ENCODE results near the gene SRPK3.
A peak's percentile ranks its signal among the peaks of the same experiment; 100 is the strongest.

Gene SRPK3

GRCh38 chrX:153789654-153790053 is 8.8 kb downstream of the SRPK3 start:
- DNase-seq, result no peak

- DNase-seq, result no peak
These were observed 10.4 kb downstream of the SRPK3 start for GRCh38 chrX:153791104-153791852.

DNA sequence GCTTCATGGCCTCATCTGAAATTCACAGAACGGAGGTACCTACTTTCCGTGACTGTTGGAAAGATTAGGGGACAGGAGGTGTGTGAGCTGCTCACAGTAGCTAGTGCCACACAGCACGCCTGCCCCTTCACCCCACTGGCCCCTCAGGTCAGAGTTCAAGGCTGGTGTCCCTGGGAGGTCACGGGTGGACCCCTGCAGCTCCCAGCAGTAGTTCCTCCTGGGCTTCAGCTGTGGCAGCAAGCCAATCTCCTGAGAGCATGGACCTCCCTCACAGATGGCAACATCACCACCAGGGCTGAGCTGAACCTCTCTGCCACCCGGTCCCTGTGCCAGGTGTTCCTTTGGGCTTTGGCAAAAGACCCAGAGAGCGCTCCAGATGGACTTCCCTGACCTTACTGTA is 11.5 kb downstream of the SRPK3 start:
- no peak for DNase-seq

- no peak for DNase-seq
These were observed 12.4 kb downstream of the SRPK3 start for GRCh38 chrX:153793291-153793690.

DNA sequence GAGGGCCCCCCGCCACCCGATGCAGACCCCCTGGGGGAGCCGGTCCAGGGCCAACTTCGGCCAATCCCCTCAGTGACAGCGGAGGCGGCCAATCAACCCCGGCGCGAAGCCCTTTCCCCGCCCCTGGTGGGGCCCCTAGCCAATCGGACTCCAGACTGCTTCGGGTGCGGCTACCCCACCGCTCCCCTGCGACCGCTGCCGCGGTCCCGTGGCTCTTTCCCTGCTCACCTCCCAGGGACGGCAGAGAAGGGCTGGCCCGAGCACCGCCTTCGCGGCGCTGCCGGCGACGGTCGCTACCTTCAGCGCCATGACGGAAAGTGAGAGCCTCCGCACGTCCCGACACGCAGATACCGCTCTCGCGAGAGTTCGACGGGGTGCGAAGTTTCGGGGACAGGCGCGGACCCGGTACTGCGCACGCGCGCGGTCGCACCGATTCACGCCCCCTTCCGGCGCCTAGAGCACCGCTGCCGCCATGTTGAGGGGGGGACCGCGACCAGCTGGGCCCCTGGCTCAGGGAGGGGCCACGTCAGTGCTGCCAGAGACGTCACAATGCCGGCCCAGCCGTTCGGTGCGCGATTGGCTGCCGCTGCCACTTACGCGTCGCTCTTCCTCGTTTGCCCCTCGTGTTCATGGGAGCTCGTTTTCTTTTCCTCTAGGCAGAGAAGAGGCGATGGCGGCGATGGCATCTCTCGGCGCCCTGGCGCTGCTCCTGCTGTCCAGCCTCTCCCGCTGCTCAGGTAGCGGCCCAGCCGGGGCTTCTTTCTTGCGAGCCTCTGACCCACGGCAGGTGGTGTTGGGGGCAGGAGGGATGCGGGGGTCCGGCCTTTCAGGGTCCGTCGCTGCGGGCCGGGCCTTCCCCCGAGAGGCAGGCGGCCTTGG is 13.4 kb downstream of the SRPK3 start, which contains the start of the genes IDH3G and SSR4:
Gene IDH3G (minus strand): TSS at position 358 of the 879 bp plus-strand sequence. CDS start 49 bp downstream, at position 309.
Gene SSR4 (plus strand): TSS at position 651 of the 879 bp plus-strand sequence. CDS start 20 bp downstream, at position 671.
- DNase-seq, result peak; percentile 94

DNA sequence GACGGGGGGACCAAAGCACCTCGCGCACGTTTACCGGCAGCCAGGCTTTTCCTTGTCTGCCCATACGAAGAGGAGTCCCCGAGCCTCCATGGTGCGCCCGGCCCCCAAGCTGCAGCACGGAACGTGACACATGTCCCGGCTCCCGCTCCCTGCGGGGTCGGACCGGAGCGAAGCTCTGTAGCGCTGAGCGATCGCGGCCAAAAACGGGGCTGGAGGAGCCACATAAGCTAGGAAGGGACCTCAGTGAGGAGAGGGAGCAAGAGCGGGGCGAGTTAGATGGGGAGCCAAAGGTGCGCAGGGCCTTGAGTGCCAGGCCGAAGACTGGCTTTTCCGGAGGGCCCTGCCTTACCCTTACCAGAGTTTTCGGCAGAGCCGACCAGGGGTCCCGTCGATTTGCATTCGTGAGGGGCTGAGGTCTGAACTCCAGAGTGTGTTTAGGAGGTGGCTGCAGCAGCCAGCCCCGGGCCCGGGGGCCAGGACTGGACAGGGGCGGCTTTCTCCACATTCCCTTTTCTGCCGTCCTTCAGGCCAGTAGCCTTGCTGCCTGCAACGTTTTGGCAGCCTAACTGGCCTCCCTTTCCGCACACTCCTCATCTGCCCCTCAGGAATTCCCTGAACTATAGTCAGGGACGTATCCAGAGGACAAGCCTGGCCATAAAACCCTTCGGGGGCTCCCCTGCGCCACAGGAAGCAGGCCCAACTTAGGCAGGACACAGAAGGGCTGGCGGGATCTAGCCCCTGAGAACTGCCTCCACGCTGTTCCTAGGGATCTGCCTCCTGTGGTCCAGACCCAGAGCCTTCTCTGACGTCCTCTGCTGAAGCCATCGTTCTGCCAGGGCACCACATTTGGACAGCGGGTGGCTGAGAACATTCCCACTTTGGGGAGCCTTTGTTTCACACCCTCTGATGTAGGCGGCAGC is 14.3 kb downstream of the SRPK3 start:
- no peak for DNase-seq

DNA sequence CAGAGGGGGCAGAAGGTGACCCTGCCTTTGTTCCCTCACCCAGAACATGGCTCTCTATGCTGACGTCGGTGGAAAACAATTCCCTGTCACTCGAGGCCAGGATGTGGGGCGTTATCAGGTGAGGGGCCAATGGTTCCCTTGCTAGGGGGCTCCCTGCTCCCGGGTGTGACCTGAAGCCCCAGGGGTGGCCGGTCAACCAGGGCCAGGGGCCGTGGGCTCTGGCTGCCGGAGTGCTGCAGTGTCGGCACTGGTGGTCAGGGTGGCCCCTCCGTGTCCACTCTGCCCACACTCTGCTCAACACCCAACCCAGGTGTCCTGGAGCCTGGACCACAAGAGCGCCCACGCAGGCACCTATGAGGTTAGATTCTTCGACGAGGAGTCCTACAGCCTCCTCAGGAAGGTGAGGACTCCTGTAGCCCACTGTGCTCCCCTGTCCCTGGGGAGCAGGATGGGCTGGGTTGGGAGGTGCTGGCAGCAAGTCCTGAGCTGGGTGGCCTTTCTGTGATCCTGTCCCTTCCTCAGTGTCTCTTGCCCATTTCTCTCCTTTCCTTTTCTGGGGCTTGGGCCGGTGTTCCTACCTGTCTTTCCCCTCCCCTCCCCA is 16.7 kb downstream of the SRPK3 start:
- DNase-seq, result no peak

GRCh38 chrX:153799326-153799725 is 18.5 kb downstream of the SRPK3 start:
- DNase-seq, result no peak

DNA sequence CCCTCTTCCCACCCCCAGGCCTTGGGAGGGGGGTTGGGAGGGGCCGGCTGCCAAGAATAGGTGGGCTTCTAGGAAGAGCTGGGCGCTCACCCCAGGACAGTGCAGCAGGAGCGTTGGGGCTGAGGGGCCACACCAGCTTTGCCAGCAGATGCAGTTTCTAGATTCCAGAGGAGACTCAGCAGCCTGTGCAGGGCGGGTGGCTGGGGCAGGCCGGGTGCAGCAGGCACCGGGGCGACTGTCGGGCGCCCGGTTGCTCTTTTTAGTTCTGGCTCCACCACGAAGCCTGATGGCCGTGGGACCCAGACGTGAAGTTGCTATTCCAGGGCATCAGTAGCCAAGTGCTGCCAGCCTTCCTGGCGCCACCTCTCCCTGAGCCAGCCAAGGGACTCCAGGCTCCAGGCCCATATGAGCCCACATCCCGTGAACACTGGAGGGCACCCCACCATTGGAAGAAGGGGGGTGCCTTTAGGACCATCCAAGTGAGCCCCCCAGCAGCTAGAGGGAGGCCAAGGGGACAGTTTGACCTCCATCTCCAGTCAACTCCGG is 19.4 kb downstream of the SRPK3 start:
- no peak for DNase-seq

DNA sequence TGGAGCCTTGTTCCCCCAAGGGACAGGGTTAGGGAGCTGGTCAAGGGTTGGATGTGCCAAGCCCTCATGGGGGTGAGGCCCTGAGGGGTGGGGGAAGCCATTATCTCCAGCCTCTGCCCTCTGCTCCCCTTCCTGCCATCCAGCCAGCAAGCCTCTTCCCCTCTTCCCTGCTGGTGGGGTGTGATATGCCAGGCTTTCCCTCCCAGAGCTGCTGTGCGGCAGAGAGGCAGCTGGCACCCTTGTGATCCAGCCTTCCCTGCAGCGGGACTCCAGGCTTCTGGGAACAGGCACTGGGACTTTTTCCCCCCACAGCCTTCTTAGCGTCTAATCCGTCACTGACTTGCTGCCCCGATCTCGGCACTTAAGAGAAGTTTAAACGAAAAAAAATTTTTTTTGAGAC is 19.9 kb downstream of the SRPK3 start:
- no peak for DNase-seq

DNA sequence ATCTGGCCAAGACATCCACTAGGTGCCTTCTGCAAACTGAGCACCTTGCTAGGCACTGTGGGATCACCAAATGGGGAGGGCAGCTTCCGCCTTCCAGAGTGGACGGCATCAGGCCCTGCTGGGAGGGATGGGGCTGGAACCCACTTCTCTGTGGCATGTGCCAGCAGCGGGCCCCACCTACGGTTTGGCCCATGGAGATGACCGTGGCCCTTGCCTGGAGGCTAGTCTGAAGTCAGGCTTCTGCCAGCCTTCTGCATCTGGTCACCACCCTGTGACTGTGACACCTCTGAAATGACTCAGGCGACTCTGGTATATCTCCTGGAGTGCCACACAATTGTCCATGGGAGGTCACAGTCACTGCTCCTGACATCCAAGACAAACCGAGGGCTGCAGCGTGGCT is 20.8 kb downstream of the SRPK3 start:
- DNase-seq, result no peak

DNA sequence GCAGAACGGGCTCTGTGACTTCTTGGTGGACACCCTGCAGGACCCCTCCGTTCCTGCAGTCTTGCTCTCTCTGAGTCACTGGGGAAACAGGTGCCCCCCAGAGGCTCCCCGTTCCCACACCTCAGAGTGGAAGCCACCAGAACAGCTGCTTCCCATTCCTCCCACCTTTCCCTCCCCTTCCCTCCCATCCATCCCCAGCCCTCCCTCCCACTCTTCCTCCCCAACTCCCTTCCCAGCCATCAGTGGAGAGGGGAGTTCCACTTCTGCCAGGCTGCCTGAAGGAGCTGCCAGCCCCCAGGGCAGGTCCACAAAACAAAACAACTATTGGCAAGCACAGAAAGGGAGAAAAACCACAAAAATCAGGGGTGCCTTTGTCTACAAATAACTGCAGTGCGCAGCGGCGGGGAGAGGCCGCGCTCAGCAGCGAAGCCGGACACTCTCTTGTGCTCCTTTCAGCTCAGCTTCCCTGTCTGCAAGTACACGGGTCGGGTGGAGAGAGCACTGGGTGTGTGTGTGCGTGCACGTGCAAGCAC is 21.7 kb downstream of the SRPK3 start:
- DNase-seq, result no peak

- no peak for DNase-seq
These were observed 22.6 kb downstream of the SRPK3 start for GRCh38 chrX:153803211-153804099.

DNA sequence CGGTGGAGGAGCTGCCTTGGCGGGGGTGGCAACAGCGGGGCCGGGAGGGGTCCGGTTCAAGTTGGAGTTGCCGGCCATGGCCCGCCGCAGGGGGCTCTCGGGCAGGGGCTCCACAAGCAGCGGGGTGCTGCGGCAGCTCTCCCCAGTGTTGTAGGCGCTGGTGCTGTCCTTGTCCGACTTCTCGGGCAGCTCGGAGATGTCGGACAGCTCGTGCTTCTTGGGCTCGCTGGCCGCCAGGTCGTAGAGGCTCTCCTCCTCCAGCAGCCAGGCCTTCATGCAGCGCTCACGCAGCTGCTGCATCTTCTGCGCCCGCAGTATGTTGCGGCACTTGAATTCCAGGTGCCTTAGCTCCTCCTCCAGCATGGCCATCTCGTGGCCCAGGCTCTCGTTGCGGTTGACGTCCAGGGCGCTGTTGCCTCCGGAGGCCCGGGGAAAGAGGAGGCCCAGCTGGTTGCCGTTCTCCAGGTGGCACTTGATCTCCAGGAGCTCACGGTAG is 23.3 kb downstream of the SRPK3 start:
- no peak for DNase-seq

DNA sequence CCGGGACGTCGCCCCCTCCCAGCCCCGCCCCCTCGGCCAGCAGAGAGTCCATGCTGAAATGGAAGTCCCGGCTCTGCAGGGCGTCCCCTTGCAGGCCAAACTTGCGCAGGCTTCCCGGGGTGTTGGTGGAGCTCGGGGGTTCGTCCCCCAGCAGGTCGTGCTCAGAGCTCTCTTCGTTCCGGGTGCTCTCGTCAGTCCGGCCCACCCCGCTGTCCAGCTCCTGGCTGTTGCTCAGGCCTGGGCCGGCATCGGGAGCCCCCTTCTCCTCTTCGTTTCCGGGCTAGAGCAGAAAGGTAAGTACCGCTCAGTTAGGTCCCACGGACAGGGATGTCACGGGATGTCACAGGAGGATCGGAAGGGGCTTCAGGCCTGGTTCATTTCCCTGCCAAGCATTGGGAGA is 23.8 kb downstream of the SRPK3 start:
- no peak for DNase-seq

DNA sequence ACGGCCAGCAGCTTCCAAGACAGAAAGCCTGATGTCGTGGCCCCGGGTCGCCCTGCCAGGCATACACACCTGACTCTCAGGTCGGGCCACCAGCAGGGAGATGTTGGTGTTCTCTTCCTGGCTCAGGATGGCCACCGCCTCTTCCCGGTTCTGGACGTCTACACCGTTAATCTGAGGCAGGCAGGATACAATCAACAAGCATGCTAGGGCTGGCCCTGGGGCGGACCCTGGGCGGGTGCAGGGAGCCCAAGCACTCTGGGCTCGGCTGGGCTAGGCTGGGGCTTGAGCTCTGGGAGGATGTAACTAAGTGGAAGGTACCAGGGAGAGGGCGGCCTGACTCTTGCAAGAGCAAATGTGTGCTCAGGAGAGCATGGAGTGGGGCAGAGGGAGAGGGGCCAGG is 24.6 kb downstream of the SRPK3 start:
- no peak for DNase-seq

DNA sequence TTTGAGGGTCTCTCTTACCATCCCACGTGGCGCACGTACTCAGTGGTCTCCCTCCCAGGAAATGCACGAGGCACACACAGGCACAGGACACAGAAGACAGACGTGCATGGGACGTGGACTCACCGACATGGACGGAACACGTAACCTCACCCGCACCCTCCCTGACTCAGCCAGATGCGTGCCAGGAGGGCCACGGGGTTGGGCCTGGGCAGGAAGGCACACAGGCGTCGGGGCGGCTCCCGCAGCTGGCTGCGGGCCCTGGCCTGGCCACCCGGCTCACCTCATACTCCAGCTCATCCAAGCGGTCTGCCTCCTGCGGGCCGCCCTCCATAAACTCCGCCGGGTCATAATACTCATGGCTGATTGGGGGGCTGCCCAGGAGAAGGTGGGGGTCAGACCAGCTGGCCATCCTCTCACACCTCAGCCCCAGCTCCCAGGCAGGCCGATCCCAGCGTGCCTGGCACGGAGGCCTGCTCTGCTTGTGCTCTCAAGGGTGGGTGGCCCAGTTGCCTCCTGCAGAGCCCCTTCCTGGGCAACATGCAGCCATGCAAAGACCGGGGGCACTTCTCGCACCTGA is 26.2 kb downstream of the SRPK3 start:
- DNase-seq, result no peak

DNA sequence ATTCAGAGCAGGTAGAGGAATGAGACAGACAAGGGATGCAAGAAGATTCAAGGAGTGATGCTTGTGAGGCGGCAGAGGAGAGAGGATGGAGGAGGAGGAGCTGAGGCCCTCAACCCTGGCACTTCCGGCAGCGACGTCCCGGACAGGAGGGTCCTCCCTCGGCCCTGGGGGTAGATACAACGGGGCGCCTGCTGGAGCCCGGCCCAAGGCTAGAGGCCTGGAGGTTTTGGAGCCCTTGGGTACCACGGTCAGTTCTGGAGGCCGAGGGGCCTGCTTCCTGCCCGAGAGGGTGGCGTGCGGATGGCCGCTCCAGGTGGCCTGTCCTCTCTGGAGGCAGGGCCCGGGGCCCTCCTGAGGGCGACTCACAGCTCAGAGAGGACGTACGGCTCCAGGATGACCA is 27.1 kb downstream of the SRPK3 start:
- DNase-seq, result no peak

DNA sequence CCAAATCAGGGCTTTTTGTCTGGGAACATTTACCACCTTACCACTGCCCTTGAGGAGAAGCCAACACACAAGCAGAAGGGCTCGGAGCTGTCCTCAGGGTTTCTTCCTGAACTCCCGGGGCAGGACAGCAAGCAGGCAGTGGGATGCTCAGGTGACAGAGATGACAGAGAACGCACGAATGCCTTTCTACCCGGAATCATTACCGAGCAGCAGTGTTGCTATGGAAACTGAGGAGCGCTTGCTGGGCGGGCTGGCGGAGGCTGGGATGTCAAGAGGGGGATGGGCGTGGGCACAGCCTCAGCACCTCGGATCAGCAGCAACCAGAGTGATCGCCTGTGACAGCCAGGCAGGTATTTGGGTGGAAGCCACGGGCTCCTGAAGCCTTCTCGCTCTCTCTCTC is 31.4 kb downstream of the SRPK3 start:
- DNase-seq, result no peak

DNA sequence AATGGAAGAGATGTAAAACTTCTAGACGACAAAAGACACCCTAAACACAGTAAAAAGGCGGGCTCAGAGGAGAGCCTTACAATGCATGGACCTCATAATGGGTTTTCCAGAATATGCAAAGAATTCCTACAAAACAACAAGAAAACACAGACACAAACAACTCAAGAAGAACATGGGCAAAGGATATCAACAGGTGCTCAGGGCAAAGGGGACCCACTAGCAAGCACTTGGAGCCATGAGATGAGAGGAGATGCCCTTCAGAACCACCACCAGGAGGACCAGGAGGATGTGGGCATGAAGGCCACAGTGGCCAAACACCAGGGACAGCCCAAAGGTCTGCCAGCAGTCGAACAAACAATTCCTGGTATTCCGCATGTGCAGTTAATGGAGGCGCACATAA is 32.3 kb downstream of the SRPK3 start:
- DNase-seq, result no peak
